Activated T-helper 1 cell treated with Interleukin-2 at 50 U/mL for 16 hours (primary cell): ENCODE results near the gene DCDC1.

Experiments
- DNase-seq: peaks from one replicate; pipeline ENCODE4 v3.0.0-alpha.2; 2020; ENCODE audit warnings: low read depth

The DCDC1 gene

GRCh38 chr11:31106968-31107576 lies 262.5 kb downstream of the DCDC1 start:
- no peak for DNase-seq

DNA sequence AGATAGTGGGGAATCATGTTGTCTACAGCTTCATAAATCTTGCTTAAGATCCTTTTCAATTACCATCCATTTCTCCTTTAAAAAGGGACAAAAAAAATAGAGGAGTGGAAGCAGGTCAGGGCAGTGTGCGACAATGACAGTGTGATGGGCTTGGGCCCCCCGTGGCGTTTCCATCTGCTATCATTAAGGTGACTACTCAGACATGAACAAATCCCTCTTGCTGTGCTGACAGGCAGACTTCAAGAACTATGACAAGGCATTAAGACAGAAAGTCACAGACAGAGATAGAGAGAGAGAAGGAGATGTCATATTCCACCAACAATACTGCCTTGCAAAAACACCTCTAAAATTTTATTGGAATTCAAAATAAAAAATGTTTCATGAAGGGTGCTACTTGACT lies 263.2 kb downstream of the DCDC1 start:
- DNase-seq, result no peak

DNA sequence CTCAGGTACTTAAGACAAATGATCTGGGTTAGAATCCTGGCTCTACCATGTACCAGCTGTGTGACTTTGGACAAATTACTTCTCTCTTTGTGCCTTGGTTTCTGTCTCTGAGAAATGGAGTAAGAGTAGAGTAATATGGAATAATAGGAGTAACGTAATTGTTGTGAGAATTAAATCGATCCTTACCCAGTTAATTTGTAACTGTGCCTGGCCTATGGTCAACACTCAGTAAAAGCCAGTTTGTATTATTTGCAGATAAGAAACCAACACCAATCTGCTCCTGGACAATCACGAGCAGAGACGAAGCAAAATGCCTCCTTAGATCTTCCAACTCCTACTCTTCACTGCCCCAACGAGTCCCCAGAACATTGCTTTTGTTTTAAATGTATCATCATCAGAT lies 266.7 kb downstream of the DCDC1 start:
- no peak for DNase-seq

GRCh38 chr11:31102316-31102715 lies 267.2 kb downstream of the DCDC1 start:
- no peak for DNase-seq

GRCh38 chr11:31096191-31096805 lies 273.2 kb downstream of the DCDC1 start:
- no peak for DNase-seq

DNA sequence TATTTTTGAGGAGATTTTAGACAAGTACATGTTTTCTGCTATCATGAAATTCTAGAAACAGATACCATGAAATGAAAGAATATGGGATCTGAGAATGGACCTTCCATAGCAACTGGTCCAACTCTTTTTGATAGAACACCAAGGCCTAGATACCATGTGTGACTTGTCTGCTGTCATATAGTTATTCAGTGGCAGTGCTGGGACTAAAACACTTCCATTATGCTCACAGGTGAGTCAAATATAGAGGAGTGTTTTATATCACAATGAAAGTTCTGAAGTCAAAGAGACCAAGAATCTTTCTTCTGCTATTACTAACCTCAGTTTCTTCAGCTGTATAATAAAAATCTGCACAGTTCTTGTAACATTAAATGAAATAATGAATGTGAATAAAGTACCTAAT lies 276.9 kb downstream of the DCDC1 start:
- DNase-seq, result no peak

- no peak for DNase-seq
Measured at GRCh38 chr11:31089117-31089516, 280.4 kb downstream of the DCDC1 start.

GRCh38 chr11:31069447-31070205 lies 299.9 kb downstream of the DCDC1 start:
- DNase-seq, result no peak

DNA sequence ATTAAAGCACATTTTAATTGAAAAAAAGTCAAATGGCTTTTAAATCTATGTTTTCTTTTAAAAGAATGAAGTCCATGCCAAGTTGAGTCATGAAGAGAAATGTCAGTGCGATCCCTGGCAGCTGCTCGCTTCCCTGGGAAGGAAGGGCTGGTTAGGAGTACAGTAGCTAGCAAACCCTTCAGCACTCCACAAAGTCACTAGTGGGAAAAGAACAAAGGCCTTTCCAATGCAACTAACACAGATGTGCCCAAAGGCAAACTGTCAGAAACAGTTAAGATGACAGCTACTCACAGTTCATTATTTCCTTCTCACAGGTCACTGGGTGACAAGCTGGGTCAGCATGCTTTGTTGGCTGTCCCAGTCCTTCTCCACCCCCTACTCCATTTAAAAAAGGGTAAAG lies 308.7 kb downstream of the DCDC1 start:
- DNase-seq, result no peak

DNA sequence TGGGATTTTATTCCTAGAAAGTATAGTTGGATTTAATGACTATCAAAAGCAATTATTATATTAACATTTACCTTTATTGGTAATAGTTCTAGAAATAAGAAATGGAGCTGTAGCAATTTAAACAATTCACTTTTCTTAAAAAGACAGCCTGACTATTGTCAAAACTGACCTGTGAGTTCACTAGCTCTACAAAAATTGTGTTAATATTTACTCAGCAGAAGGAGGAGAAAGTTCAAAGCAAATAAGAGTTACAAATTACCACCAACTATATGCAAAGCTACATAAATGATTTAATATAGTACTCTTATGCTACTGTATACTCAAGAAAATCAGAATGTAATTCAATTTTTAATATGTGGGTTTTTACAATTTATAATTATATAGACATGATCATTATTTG lies 310.0 kb downstream of the DCDC1 start:
- no peak for DNase-seq

DNA sequence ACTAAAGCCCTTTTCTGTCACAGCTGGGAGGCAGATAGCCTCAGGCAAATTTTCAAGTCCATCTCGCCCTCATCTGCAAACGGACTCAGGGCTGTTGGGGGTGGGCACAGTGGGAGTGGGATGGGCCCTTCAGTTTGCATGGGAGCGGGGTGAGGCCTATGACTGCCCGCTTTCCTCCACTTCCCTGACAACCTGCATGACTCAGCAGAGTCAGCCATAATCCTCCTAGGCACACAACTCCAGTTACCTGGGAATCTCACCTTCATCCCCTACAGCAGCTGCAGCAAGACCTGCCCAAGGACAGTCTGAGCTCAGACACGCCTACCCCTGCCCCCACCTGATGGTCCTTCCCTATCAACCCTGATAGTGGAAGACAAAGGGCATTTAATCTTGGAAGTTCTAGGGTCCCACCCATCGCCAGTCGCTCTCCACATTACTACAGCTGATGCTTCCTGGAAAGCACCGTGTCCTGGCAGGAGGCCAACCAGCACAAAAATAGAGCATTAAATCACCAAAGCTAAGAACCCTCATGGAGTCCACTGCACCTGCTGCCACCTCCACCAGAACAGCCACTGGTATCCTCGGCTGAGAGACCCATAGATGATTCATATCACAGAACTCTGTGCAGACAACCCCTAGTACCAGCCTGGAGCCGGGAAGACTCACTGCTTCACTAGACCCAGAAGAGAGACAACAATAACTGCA lies 319.3 kb downstream of the DCDC1 start:
- DNase-seq, result no peak

- DNase-seq, result no peak
Measured at GRCh38 chr11:31045335-31045734, 324.2 kb downstream of the DCDC1 start.

DNA sequence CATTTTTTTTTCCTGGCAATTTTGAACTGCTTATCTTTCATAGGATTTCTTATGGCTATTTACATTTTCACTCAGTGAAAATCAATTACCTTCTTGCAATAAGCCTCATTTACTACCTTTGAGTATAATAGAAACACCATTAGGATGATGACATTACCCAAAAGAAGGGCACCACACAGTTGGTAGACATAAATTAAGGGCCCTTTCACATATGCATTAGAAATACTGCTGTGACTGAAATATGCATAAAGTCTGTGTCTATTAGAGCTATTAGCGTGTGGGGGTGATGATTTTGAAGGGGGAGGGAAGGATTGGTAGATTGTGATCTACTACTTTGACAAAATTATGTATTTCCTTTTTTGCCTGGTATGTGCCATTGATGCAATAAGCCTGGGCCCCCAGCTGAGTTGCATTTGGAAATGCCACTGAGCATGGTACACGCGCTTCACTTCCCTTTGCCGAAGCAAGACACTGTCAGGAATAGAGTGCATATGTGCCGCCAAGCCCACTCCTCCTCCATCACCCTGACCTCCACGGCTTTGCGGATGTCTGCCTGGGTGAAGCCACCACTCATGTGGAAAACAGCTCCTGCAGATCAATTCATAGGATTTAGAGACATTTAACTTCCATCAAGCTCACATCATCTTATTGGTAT lies 339.3 kb downstream of the DCDC1 start:
- DNase-seq, result no peak

DNA sequence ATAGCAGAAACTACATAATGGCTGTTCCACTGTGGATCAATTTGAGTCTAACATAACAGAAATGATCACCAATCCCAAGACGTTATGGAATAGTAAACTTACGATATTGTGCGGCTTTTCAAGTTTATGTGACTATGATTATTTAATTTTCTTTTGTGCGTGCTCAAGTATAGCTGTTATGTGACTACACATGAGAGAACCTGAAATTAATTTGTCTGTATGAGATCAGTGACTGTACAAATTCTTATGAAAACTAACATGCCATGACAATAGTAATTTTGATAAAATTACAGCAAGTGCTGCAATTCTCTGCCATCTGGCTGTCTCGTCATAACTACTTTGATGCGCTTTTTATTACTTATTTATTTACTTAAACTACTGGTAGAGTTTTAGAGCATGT lies 343.2 kb downstream of the DCDC1 start:
- no peak for DNase-seq

GRCh38 chr11:31022080-31022479 lies 347.5 kb downstream of the DCDC1 start:
- DNase-seq, result no peak

GRCh38 chr11:31019786-31020185 lies 349.8 kb downstream of the DCDC1 start:
- DNase-seq, result no peak

DNA sequence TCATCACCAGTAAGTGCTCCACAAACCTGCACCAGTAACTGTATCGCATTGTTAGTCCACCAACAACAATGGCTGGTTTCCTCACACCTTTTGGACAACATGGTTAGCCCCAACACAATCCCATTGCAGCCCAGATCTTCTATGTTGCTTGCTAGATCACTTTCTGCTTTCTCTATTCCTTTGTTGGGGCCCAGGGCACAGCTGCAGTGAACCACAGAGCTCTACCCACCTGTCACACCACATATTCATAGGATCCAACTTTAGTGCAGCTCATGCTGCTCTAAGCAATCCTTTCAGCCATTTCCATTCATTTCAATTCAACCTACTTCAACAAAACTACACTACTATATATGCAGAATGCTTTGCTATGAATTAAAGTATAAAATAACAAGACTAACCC lies 364.3 kb downstream of the DCDC1 start:
- no peak for DNase-seq

DNA sequence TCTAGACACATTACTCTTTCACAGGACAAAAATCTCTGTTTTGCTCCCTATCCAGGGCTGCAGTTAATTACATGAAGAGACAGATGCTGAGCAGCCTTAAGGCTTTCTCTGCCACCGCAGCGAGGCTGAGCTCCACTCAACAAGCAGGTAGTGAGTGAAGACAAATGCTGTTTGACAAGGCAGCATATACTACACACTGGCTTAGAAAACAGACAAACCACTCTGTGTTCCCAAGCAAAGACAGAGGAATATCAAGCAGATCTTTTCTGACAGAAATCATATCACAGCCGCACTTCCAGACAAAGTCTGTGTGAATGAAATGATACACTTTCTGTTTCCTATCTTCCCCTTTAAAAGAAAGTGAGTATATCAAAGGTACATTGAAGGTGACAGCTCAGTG lies 368.1 kb downstream of the DCDC1 start:
- DNase-seq, result no peak

- no peak for DNase-seq
Measured at GRCh38 chr11:31000381-31000780, 369.2 kb downstream of the DCDC1 start.

- DNase-seq, result no peak
Measured at GRCh38 chr11:30992513-30992849, 377.1 kb downstream of the DCDC1 start.

GRCh38 chr11:30991802-30992512 lies 377.6 kb downstream of the DCDC1 start:
- no peak for DNase-seq

DNA sequence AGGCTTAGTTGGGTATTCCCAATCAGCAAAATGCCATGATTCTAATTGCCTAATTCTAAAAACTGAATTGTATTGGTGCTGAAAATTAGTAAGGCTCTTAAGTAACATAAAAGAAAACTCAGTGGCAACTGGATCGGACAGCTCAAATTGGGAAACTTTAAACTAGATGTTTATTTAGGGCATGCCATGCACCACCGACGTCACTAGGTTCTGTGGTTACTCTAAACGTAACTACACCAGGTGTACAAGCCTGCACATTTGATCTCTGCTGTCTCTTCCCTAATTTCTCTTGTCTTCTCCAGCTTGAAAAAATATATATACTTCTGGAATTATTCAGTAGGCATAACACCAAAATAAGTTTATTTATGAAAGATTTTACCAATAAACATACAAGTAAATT lies 378.2 kb downstream of the DCDC1 start:
- no peak for DNase-seq
